K562 (cell line): ENCODE results near the gene VPS13D. TPM values are rescaled to one million over a fixed set of nuclear protein-coding genes. Genes with fewer than 3 reads are reported as not detected.

Experiments
- ATF1 ChIP-seq, 2 experiments: fragments of 450-650 bp in 1 of 2; IDR thresholded peaks; 2 replicates each; pipeline ENCODE4 v1.6.1; 2016; ENCODE audit warnings: missing compliant biosample characterization in 1 of 2, missing genetic modification characterization in 1 of 2
- CCAR2 ChIP-seq: fragments of 200-400 bp; formaldehyde crosslinking; IDR thresholded peaks from 2 replicates; pipeline ENCODE4 v1.6.1; 2017; ENCODE audit warnings: mild to moderate bottlenecking, low read depth, low read length
- CHCHD3 ChIP-seq: fragments of 250-450 bp; sonication (Bioruptor Pico); IDR thresholded peaks from 2 replicates; pipeline ENCODE4 v2.1.2; 2022; ENCODE audit warnings: mild to moderate bottlenecking
- CTCF ChIP-seq, 3 experiments: IDR thresholded peaks in 2 of 3; conservative IDR thresholded peaks in 1 of 3; 2 replicates each; pipeline ENCODE4 v1.5.1; 2011 to 2012; ENCODE audit warnings: low read length in 3 of 3, mild to moderate bottlenecking in 3 of 3, control low read depth in 2 of 3, improper control_type of control experiment in 1 of 3, inconsistent platforms in 1 of 3, low read depth in 1 of 3, mixed read lengths in 1 of 3, moderate library complexity in 1 of 3; ENCODE audit not compliant: insufficient read depth in 2 of 3
- CXXC5 ChIP-seq: fragments of 250-450 bp; sonication (Bioruptor Pico); IDR thresholded peaks from 2 replicates; pipeline ENCODE4 v1.8.0; 2022; ENCODE audit warnings: inconsistent platforms, mild to moderate bottlenecking, moderate library complexity
- ESRRB ChIP-seq: fragments of 250-450 bp; sonication (Bioruptor Pico); IDR thresholded peaks from 2 replicates; pipeline ENCODE4 v1.5.0; 2020; ENCODE audit warnings: mild to moderate bottlenecking, moderate library complexity, borderline replicate concordance
- FOXK1 ChIP-seq: sonication (generic); formaldehyde crosslinking; IDR thresholded peaks from 2 replicates; pipeline ENCODE4 v1.8.0; 2022; ENCODE audit warnings: missing genetic modification reagents, mild to moderate bottlenecking, borderline replicate concordance
- HINFP ChIP-seq: fragments of 450-650 bp; conservative IDR thresholded peaks from 2 replicates; pipeline ENCODE4 v1.6.1; 2016; ENCODE audit warnings: missing genetic modification characterization, low read depth, mild to moderate bottlenecking, control low read depth, missing compliant biosample characterization
- ID3 ChIP-seq, 2 experiments: fragments of 250-450 bp in 1 of 2; fragments of 450-650 bp in 1 of 2; sonication (Bioruptor Pico) in 1 of 2; IDR thresholded peaks; 2 replicates each; pipeline versions ENCODE4 v1.6.1 to v1.8.0; 2016 to 2021; ENCODE audit warnings: mild to moderate bottlenecking in 2 of 2, moderate library complexity in 2 of 2, missing compliant biosample characterization in 1 of 2, missing genetic modification characterization in 1 of 2
- MLLT1 ChIP-seq, 2 experiments: fragments of 450-650 bp; IDR thresholded peaks; 2 replicates each; pipeline ENCODE4 v1.6.1; 2016
- MYNN ChIP-seq, 2 experiments: sonication (generic); formaldehyde crosslinking in 1 of 2; IDR thresholded peaks; 2 replicates each; pipeline versions ENCODE4 v1.5.0 to v1.6.1; 2016 to 2020; ENCODE audit warnings: antibody characterized with exemption in 1 of 2, missing genetic modification reagents in 1 of 2
- RB1 ChIP-seq: fragments of 450-650 bp; IDR thresholded peaks from 2 replicates; pipeline ENCODE4 v1.6.1; 2017; ENCODE audit warnings: low read depth, mild to moderate bottlenecking
- RFX1 ChIP-seq: fragments of 450-650 bp; IDR thresholded peaks from 2 replicates; pipeline ENCODE4 v1.6.1; 2016; ENCODE audit warnings: mild to moderate bottlenecking, moderate library complexity
- SRSF3 ChIP-seq: fragments of 200-400 bp; formaldehyde crosslinking; IDR thresholded peaks from 2 replicates; pipeline ENCODE4 v1.6.1; 2016; ENCODE audit warnings: mild to moderate bottlenecking, low read length, moderate library complexity; ENCODE audit not compliant: insufficient read depth
- WHSC1 ChIP-seq: IDR thresholded peaks from one replicate; pipeline ENCODE4 v1.6.1; 2012; ENCODE audit warnings: low read length, control low read depth, inconsistent platforms
- XRCC3 ChIP-seq: fragments of 450-650 bp; IDR thresholded peaks from 2 replicates; pipeline ENCODE4 v1.6.1; 2017; ENCODE audit warnings: mild to moderate bottlenecking, moderate library complexity
- ZFP36 ChIP-seq: fragments of 150-350 bp; IDR thresholded peaks from 2 replicates; pipeline ENCODE4 v1.6.1; 2018; ENCODE audit warnings: low read length, low read depth; ENCODE audit not compliant: partially characterized antibody
- ZNF146 ChIP-seq: IDR thresholded peaks from one replicate; pipeline ENCODE4 v1.6.1; 2018; ENCODE audit warnings: missing compliant biosample characterization; ENCODE audit not compliant: unreplicated experiment
- ZNF280A ChIP-seq: fragments of 450-650 bp; IDR thresholded peaks from 2 replicates; pipeline ENCODE4 v1.6.1; 2018; ENCODE audit warnings: mild to moderate bottlenecking, low read depth; ENCODE audit not compliant: partially characterized antibody
- ZNF41 ChIP-seq: fragments of 250-450 bp; sonication (Bioruptor Pico); conservative IDR thresholded peaks from 2 replicates; pipeline ENCODE4 v1.4.0; 2020; ENCODE audit warnings: mild to moderate bottlenecking
- ZNF699 ChIP-seq: fragments of 250-450 bp; sonication (Bioruptor Pico); IDR thresholded peaks from 2 replicates; pipeline ENCODE4 v1.8.0; 2021; ENCODE audit warnings: mild to moderate bottlenecking, moderate library complexity; ENCODE audit not compliant: insufficient replicate concordance
- polyA plus RNA-seq, 8 experiments: library from polyadenylated mRNA; depleted of rRNA in 4 of 8; stranded (reverse) in 5 of 8; unstranded in 3 of 8; fragments of >200 nt; fragmentation: Nextera tagmentation in 2 of 8; fragmentation: Illumina TruSeq in 1 of 8; extraction: Ambion mirVana in 2 of 8; extraction: Trizol in 1 of 8; gene quantifications; 2 replicates each; pipeline versions ENCODE4 v1.2.1 to v1.2.3, GENCODE V29; 2011 to 2014; ENCODE audit warnings: inconsistent platforms in 1 of 8, missing spikeins in 1 of 8
- total RNA-seq, 7 experiments: library from RNA; depleted of rRNA in 6 of 7; stranded (reverse); fragments of >200 nt in 6 of 7; fragmentation: Illumina TruSeq in 2 of 7; extraction: Trizol in 2 of 7; gene quantifications; 2 replicates each; pipeline versions ENCODE4 v1.2.1 to v1.2.3, GENCODE V29; 2011 to 2021; ENCODE audit warnings: low replicate concordance in 1 of 7

Gene VPS13D
- total and polyA plus RNA-seq, 9 of the 15 experiments (the other 6 are each of a cell fraction or from before 2014, with no cell fraction given) = 6.1 to 51.5 (median 38.5) TPM

GRCh38 chr1:12447849-12448312, 218.1 kb downstream of the VPS13D start (continued):
- TF ChIP-seq ZFP36 (no peak), ZNF146 (no peak), CCAR2 (no peak), ATF1 (CRISPR knock-in tag; IDR thresholded peaks at IDR 0.05) (no peak), ATF1 (tag; IDR thresholded peaks at IDR 0.05) (no peak), ZNF699 (CRISPR knock-in tag) (peak; percentile 75), WHSC1 (peak; percentile 82), XRCC3 (no peak), RFX1 (0 out of 2 replicates have a peak, but pooled peaks have one; percentile 10), MLLT1 (IDR thresholded peaks at IDR 0.05) (no peak), CHCHD3 (CRISPR knock-in tag) (no peak), ZNF41 (no peak), SRSF3 (no peak), MYNN (IDR thresholded peaks at IDR 0.05) (no peak), MYNN (CRISPR knock-in tag; IDR thresholded peaks at IDR 0.05) (no peak), FOXK1 (CRISPR knock-in tag) (no peak), RB1 (no peak), ZNF280A (no peak), CTCF (IDR thresholded peaks at IDR 0.05 in 2 of 3, conservative IDR thresholded peaks at IDR 0.05 in 1 of 3; ENCODE audit: insufficient read depth in 2 of 3, low read depth in 1 of 3, low read length in 3 of 3) (no peak), ID3 (CRISPR knock-in tag; IDR thresholded peaks at IDR 0.05) (no peak), ID3 (tag; IDR thresholded peaks at IDR 0.05) (peak; percentile 44; the same call in 1 of the 2 replicates), CXXC5 (CRISPR knock-in tag) (peak; percentile 33), ESRRB (CRISPR knock-in tag) (no peak), HINFP (tag) (peak; percentile 25; the same call in 1 of the 2 replicates)
